ENCODE data around the gene AP1B1. TPM values are rescaled to one million over a fixed set of nuclear protein-coding genes. Genes with fewer than 3 reads are reported as not detected.

Gene AP1B1
- total RNA-seq, 2 donors from 2014 or later, result 104 to 143 TPM

- DNase-seq (ENCODE audit: low spot score), result no peak
- WGBS, result 88% methylated on average over 11 of the region's 11 CpGs
- Histone ChIP-seq H3K36me3 (peaks cover 5 to 18% of the 10 kb centered on the region in 2 donors), H3K9me3 (no peaks in the 10 kb centered on the region), H3K4me1 (replicated peaks) (no peaks in the 10 kb centered on the region), H3K4me3 (no peak overlapping the region), H3K27ac (no peak overlapping the region), H3K27me3 (replicated peaks; ENCODE audit: insufficient read depth) (no peaks in the 10 kb centered on the region)
- TF ChIP-seq, protein P1, sequence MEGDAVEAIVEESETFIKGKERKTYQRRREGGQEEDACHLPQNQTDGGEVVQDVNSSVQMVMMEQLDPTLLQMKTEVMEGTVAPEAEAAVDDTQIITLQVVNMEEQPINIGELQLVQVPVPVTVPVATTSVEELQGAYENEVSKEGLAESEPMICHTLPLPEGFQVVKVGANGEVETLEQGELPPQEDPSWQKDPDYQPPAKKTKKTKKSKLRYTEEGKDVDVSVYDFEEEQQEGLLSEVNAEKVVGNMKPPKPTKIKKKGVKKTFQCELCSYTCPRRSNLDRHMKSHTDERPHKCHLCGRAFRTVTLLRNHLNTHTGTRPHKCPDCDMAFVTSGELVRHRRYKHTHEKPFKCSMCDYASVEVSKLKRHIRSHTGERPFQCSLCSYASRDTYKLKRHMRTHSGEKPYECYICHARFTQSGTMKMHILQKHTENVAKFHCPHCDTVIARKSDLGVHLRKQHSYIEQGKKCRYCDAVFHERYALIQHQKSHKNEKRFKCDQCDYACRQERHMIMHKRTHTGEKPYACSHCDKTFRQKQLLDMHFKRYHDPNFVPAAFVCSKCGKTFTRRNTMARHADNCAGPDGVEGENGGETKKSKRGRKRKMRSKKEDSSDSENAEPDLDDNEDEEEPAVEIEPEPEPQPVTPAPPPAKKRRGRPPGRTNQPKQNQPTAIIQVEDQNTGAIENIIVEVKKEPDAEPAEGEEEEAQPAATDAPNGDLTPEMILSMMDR (IDR thresholded peaks at IDR 0.05), result no peak
- TF ChIP-seq POLR2AphosphoS5 (IDR thresholded peaks at IDR 0.05), result no peak
- no peak for TF ChIP-seq POLR2A (IDR thresholded peaks at IDR 0.05)
- intact Hi-C loops (cut with DNase I), result no loop called here
Measured at GRCh38 chr22:29329581-29329980, 58.8 kb downstream of the AP1B1 start.

GRCh38 chr22:29328566-29329500 lies 59.5 kb downstream of the AP1B1 start:
- H3K9me3 ChIP-seq, result no peaks in the 10 kb centered on the region
- DNase-seq (ENCODE audit: low spot score), result no peak
- H3K36me3 ChIP-seq, result peaks cover 5 to 18% of the 10 kb centered on the region in 2 donors
- TF ChIP-seq POLR2AphosphoS5 (IDR thresholded peaks at IDR 0.05) (no peak), POLR2A (IDR thresholded peaks at IDR 0.05) (no peak)
- TF ChIP-seq, protein P1 (IDR thresholded peaks at IDR 0.05), result no peak
- WGBS, result 91% methylated on average over 30 of the region's 34 CpGs
- no peaks in the 10 kb centered on the region for H3K27me3 ChIP-seq (replicated peaks; ENCODE audit: insufficient read depth)
- no peak overlapping the region for H3K4me3 ChIP-seq
- no peak overlapping the region for H3K27ac ChIP-seq
- H3K4me1 ChIP-seq (replicated peaks), result no peaks in the 10 kb centered on the region
- intact Hi-C loops (cut with DNase I), result no loop called here

- 89% methylated on average over 5 of the region's 5 CpGs for WGBS
- H3K4me3 ChIP-seq, result no peak overlapping the region
- intact Hi-C loops (cut with DNase I), result no loop called here
- H3K9me3 ChIP-seq, result no peaks in the 10 kb centered on the region
- no peaks in the 10 kb centered on the region for H3K27me3 ChIP-seq (replicated peaks; ENCODE audit: insufficient read depth)
- DNase-seq (ENCODE audit: low spot score), result no peak
- no peak for TF ChIP-seq POLR2A (IDR thresholded peaks at IDR 0.05)
- TF ChIP-seq, protein P1 (IDR thresholded peaks at IDR 0.05), result no peak
- TF ChIP-seq POLR2AphosphoS5 (IDR thresholded peaks at IDR 0.05), result no peak
- no peaks in the 10 kb centered on the region for H3K4me1 ChIP-seq (replicated peaks)
- H3K36me3 ChIP-seq, result peaks cover 5 to 18% of the 10 kb centered on the region in 2 donors
- no peak overlapping the region for H3K27ac ChIP-seq
Measured at GRCh38 chr22:29328055-29328454, 60.3 kb downstream of the AP1B1 start.

- Histone ChIP-seq H3K27ac (no peak overlapping the region), H3K27me3 (replicated peaks; ENCODE audit: insufficient read depth) (no peaks in the 10 kb centered on the region), H3K4me1 (replicated peaks) (no peaks in the 10 kb centered on the region), H3K36me3 (peaks cover 5 to 18% of the 10 kb centered on the region in 2 donors), H3K9me3 (no peaks in the 10 kb centered on the region), H3K4me3 (no peak overlapping the region)
- TF ChIP-seq POLR2AphosphoS5 (IDR thresholded peaks at IDR 0.05) (no peak), POLR2A (IDR thresholded peaks at IDR 0.05) (no peak)
- TF ChIP-seq, protein P1 (IDR thresholded peaks at IDR 0.05), result no peak
- no peak for DNase-seq (ENCODE audit: low spot score)
- intact Hi-C loops (cut with DNase I), result no loop called here
- WGBS, result 90% methylated on average over 13 of the region's 15 CpGs
Measured at GRCh38 chr22:29327089-29327764, 61.1 kb downstream of the AP1B1 start.
